Stimulated activated CD8-positive, alpha-beta memory T cell treated with anti-CD3 and anti-CD28 coated beads, Interleukin-4, amount 100 ng/mL, for 48 hours (primary cell): ENCODE results near the gene GALNT7.
"Not testable (repeated sequence)": the region's sequence is repeated elsewhere in the genome, so short reads cannot be mapped to it uniquely, and the experiment has no call there.

Experiments used
- DNase-seq: peaks from one replicate; pipeline ENCODE4 v3.0.0-alpha.2; 2020

GALNT7 gene

GRCh38 chr4:173167758-173168395, 734 bp upstream of the GALNT7 start:
- no peak for DNase-seq

- no peak for DNase-seq
Observed at GRCh38 chr4:173169178-173169427, 492 bp downstream of the GALNT7 start.

GRCh38 chr4:173169428-173170181, 994 bp downstream of the GALNT7 start:
- DNase-seq, result peak; percentile 70

- DNase-seq, result no peak
Observed at GRCh38 chr4:173170182-173170778, 1.7 kb downstream of the GALNT7 start.

- no peak for DNase-seq
Observed at GRCh38 chr4:173171098-173171497, 2.5 kb downstream of the GALNT7 start.

- no peak for DNase-seq
Observed at GRCh38 chr4:173171987-173172386, 3.4 kb downstream of the GALNT7 start.

- DNase-seq, result no peak
Observed at GRCh38 chr4:173174184-173174583, 5.6 kb downstream of the GALNT7 start.

- no peak for DNase-seq
Observed at GRCh38 chr4:173174594-173175012, 6.0 kb downstream of the GALNT7 start.

GRCh38 chr4:173176010-173176409, 7.4 kb downstream of the GALNT7 start:
- no peak for DNase-seq

GRCh38 chr4:173177232-173177631, 8.6 kb downstream of the GALNT7 start:
- no peak for DNase-seq

- no peak for DNase-seq
Observed at GRCh38 chr4:173178144-173178543, 9.5 kb downstream of the GALNT7 start.

GRCh38 chr4:173181848-173182247, 13.2 kb downstream of the GALNT7 start:
- no peak for DNase-seq

GRCh38 chr4:173182403-173182802, 13.8 kb downstream of the GALNT7 start:
- no peak for DNase-seq

- not testable (repeated sequence) for DNase-seq
Observed at GRCh38 chr4:173183659-173184247, 15.1 kb downstream of the GALNT7 start.

- DNase-seq, result no peak
Observed at GRCh38 chr4:173185847-173186510, 17.4 kb downstream of the GALNT7 start.

- DNase-seq, result no peak
Observed at GRCh38 chr4:173187732-173188131, 19.1 kb downstream of the GALNT7 start.

- no peak for DNase-seq
Observed at GRCh38 chr4:173188648-173189047, 20.0 kb downstream of the GALNT7 start.

- no peak for DNase-seq
Observed at GRCh38 chr4:173189117-173189693, 20.6 kb downstream of the GALNT7 start.

- DNase-seq, result no peak
Observed at GRCh38 chr4:173191623-173192041, 23.0 kb downstream of the GALNT7 start.

GRCh38 chr4:173192375-173193162, 24.0 kb downstream of the GALNT7 start:
- no peak for DNase-seq

GRCh38 chr4:173194157-173194556, 25.5 kb downstream of the GALNT7 start:
- no peak for DNase-seq

GRCh38 chr4:173195109-173195508, 26.5 kb downstream of the GALNT7 start:
- no peak for DNase-seq
